Brain microvascular endothelial cell (primary cell): Measurements from ENCODE around the gene G6PC3.
A peak's percentile ranks its signal among the peaks of the same experiment; 100 is the strongest.

ENCODE experiments used
- DNase-seq: peaks from one replicate; pipeline ENCODE4 v3.0.0-alpha.2; 2020
- H3K27ac ChIP-seq: fragments of 250-450 bp; sonication (Bioruptor Pico); 2 replicates; pipeline ENCODE4 v1.5.1; 2020; ENCODE audit warnings: mild to moderate bottlenecking, moderate library complexity
- H3K27me3 ChIP-seq: fragments of 250-450 bp; sonication (Bioruptor Pico); replicated peaks from 2 replicates; pipeline ENCODE4 v1.5.1; 2020; ENCODE audit warnings: mild to moderate bottlenecking
- H3K36me3 ChIP-seq: fragments of 250-450 bp; sonication (Bioruptor Pico); replicated peaks from 2 replicates; pipeline ENCODE4 v1.5.1; 2020; ENCODE audit warnings: mild to moderate bottlenecking
- H3K4me3 ChIP-seq: 2 replicates; pipeline ENCODE4 v1.5.1; 2011; ENCODE audit warnings: low read depth, mild to moderate bottlenecking, control low read depth, low read length, moderate library complexity
- in situ Hi-C: cut with HindIII; loops from 2 replicates; pipeline ENCODE4 v1.10.0; 2017; ENCODE audit warnings: low sequenced_read_pairs, low pct_ligation_motif_present
- TF ChIP-seq, protein P1 (sequence below): IDR thresholded peaks from 2 replicates; pipeline ENCODE4 v1.5.1; 2011; ENCODE audit warnings: low read depth, mild to moderate bottlenecking, moderate library complexity, low read length, control low read depth, inconsistent platforms; ENCODE audit errors: missing control alignments

Gene G6PC3

DNA sequence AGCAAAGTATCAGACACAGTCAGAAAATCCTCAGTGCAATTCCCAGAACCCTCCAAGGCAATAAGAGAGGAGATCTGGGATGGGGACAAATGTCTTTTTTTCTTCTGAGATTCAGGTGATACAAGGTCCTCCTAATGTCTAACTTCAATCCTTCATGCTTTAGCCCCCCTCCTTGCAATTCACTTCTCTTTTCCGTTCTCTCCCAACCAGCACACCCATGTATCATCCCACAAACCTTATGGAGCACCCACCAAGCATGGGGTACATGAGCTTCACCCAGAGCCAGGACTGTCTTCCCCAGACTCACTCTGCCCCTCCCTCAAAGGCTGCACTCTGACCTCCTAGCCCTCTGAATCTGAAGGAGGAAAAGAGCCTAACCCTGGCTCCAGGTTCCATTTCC lies 42.8 kb downstream of the G6PC3 start:
- Histone ChIP-seq H3K36me3 (no peaks in the 10 kb centered on the region), H3K4me3 (no peak overlapping the region), H3K27me3 (no peaks in the 10 kb centered on the region), H3K27ac (no peak overlapping the region)
- TF ChIP-seq, protein P1, sequence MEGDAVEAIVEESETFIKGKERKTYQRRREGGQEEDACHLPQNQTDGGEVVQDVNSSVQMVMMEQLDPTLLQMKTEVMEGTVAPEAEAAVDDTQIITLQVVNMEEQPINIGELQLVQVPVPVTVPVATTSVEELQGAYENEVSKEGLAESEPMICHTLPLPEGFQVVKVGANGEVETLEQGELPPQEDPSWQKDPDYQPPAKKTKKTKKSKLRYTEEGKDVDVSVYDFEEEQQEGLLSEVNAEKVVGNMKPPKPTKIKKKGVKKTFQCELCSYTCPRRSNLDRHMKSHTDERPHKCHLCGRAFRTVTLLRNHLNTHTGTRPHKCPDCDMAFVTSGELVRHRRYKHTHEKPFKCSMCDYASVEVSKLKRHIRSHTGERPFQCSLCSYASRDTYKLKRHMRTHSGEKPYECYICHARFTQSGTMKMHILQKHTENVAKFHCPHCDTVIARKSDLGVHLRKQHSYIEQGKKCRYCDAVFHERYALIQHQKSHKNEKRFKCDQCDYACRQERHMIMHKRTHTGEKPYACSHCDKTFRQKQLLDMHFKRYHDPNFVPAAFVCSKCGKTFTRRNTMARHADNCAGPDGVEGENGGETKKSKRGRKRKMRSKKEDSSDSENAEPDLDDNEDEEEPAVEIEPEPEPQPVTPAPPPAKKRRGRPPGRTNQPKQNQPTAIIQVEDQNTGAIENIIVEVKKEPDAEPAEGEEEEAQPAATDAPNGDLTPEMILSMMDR = no peak
- in situ Hi-C loops = no loop called here
- DNase-seq = no peak

DNA sequence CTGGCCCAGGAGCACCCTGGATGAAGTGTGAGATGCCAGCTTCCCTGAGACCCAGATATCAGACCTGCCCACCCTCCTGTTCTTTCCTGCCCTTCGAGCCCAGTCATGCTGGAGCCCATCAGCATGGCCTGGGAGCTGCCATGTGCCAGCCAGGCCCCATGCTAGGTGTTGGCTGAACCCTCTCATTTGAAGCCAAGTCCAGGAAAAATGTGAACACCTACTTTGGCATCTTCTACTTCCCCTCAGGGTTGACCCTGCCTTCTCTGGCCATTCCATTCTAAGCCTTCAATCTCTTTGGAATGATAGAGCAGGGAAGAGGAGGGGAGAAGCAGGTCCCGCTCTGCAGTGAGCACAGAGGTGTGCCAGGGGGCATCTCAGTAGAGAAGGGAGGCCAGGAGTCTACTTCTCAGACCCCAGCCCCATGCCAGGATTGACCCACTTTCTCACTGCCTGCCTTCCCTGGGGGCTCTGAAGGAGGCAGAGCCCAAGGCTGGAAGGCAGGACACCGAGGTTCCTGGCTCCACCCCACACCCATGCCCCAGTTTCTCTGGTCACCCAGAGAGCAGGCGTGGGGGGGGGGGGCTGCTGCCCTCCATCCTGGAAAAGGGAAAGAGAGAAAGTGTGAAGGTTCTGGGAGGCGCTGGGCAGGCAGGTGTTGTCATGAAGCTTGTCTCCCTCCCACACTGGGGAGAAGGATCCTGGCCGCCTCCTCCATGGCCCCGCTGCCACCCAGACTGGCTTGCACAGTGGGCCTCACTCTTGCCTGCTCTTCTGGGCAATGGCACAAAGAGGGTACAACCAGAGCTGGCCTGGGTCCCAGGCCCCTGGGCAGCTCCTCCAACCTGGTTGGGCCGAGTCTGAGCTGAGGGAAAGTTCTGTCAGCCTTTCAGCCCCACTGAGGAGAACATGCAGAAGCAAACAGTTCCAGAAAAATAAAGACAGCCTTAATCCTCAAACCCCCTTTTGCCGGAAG lies 43.6 kb downstream of the G6PC3 start:
- no peaks in the 10 kb centered on the region for H3K36me3 ChIP-seq
- DNase-seq = no peak
- H3K27ac ChIP-seq = no peak overlapping the region
- no peak overlapping the region for H3K4me3 ChIP-seq
- in situ Hi-C loops = no loop called here
- H3K27me3 ChIP-seq = no peaks in the 10 kb centered on the region
- TF ChIP-seq, protein P1 = no peak

DNA sequence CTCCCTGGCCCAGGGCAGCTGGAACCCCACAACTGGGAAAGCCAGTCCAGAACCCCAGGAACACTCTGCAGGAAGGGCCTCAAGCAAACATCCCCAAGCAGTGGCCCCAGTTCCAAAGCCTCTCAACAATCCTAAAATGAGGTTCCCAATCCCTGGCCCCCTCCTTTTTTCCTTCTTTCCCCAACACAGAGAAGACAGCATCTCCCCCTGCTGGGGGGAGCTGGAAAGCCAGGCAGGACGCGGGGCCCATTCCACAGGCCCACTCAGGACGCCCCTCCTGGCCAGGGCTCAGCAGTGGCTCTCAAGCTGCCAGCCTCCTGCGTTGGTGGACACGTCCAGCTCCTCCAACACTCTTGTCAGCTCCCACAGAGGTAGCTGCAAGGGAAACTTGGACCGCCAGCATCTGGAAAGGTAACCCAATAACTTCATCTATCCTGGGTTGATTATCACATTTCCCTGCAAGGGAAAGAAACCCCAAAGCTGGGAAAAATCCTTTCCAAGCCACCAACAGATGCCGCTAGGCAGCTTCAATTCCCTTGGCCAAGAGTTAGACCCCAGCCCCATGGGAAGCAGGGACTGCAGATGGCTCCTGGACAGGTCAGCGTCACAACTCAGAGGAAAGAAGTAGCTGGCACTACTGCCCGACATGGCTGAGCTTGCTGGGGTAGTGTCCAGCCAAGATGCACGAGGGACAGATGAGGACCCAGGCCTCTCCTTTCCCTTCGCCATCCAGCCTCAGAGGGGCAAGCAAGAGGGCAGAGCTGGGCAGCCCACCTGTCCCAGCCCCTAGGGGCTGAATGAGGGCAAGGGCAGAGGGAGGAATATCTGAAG lies 45.3 kb downstream of the G6PC3 start:
- Histone ChIP-seq H3K4me3 (no peak overlapping the region), H3K27me3 (no peaks in the 10 kb centered on the region), H3K27ac (no peak overlapping the region), H3K36me3 (no peaks in the 10 kb centered on the region)
- TF ChIP-seq, protein P1 = peak; percentile 95
- no peak for DNase-seq
- in situ Hi-C loops = no loop called here

DNA sequence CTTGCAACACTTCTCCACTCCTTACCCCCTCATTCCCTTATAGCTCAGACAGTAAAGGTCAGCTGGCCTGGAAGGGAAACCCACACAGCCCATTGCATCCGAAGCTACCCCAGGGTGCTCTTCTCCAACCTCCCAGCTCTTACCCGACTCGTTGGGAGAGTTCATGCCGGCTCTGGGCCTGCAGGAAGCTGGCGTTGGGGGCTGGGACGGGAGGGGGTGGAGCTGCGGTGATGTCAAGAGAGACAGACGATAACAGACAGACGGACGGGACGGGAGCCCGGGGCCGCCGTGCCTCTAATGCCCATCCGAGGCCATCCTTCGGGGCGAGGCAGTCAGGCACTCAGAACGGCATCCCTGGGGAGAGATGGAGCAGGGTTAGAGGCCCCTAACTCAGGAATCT lies 46.8 kb downstream of the G6PC3 start:
- no peak overlapping the region for H3K27ac ChIP-seq
- DNase-seq = no peak
- H3K36me3 ChIP-seq = no peaks in the 10 kb centered on the region
- no peaks in the 10 kb centered on the region for H3K27me3 ChIP-seq
- H3K4me3 ChIP-seq = no peak overlapping the region
- TF ChIP-seq, protein P1 = no peak
- in situ Hi-C loops = no loop called here

DNA sequence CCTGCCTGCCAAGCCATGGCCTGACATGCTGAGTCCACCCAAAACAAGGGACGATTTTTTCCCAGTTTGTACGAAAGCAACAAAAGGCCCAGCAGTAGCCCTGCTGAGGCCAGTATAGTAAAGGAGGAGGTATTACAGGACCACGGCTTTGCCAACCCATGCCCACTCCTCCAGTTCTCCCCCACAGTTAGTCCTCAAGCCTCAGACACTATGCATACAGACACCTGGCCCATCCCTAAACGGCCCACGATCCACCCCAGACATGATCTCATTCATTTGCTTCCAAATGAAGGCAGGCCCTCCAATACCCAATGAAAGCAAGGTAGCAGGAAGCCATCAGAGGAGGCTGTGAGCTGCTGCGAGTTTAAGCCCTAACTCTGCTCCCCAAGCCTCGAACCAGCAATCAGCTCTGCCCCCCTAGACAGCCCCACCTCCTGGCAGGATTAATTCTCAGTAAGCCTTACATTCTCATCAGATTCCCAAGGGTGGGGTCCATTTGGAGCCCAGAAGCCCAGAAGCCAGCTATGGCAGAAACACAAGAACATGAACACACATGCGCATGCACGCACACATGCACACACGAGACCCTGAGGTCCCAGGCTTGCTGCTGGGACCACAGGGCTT lies 48.0 kb downstream of the G6PC3 start:
- Histone ChIP-seq H3K27me3 (no peaks in the 10 kb centered on the region), H3K4me3 (no peak overlapping the region), H3K27ac (no peak overlapping the region), H3K36me3 (no peaks in the 10 kb centered on the region)
- TF ChIP-seq, protein P1 = no peak
- in situ Hi-C loops = no loop called here
- DNase-seq = no peak
